Fibroblast of lung (primary cell): ENCODE results near the gene TPRX1.

Source experiments
- CTCF ChIP-seq, 2 donors: IDR thresholded peaks in 1 of 2; conservative IDR thresholded peaks in 1 of 2; 1 replicate in 1 of 2; 2 replicates in 1 of 2; pipeline ENCODE4 v1.5.1; 2011 to 2012; ENCODE audit warnings: low read length in 2 of 2, control low read depth in 1 of 2, inconsistent platforms in 1 of 2, low read depth in 1 of 2, mild to moderate bottlenecking in 1 of 2
- EZH2 ChIP-seq: IDR thresholded peaks from 2 replicates; pipeline ENCODE4 v1.5.1; 2012; ENCODE audit warnings: low read length, control low read depth, mild to moderate bottlenecking; ENCODE audit errors: missing control alignments

- TF ChIP-seq EZH2, result no peak
- TF ChIP-seq CTCF (conservative IDR thresholded peaks at IDR 0.05 in 1 of 2, IDR thresholded peaks at IDR 0.05 in 1 of 2; ENCODE audit: low read depth in 1 of 2, low read length in 2 of 2), result no peak
These were observed 26.1 kb downstream of the TPRX1 start, which contains the start of gene SELENOW for GRCh38 chr19:47778049-47778953.
